Neutrophil (primary cell): Measurements from ENCODE around the gene ENO2.
A peak's percentile ranks its signal among the peaks of the same experiment; 100 is the strongest.
"Not testable (repeated sequence)": the region's sequence is repeated elsewhere in the genome, so short reads cannot be mapped to it uniquely, and the experiment has no call there.

ENCODE experiments used
- H3K27ac ChIP-seq: fragments of 200-600 bp; sonication (generic); 2 replicates; pipeline ENCODE4 v1.5.1; 2016; ENCODE audit warnings: mild to moderate bottlenecking, moderate library complexity
- H3K27me3 ChIP-seq: fragments of 200-600 bp; sonication (generic); 2 replicates; pipeline ENCODE4 v1.6.0; 2016; ENCODE audit warnings: mild to moderate bottlenecking
- H3K36me3 ChIP-seq: fragments of 200-600 bp; sonication (generic); 2 replicates; pipeline ENCODE4 v1.5.1; 2017
- H3K4me1 ChIP-seq, 2 experiments: fragments of 200-600 bp in 1 of 2; sonication (generic) in 1 of 2; 1 replicate in 1 of 2; 2 replicates in 1 of 2; pipeline versions ENCODE4 v1.5.1 to v1.6.1; 2013 to 2016; ENCODE audit warnings: low read depth in 1 of 2, low read length in 1 of 2, mild to moderate bottlenecking in 1 of 2, moderate library complexity in 1 of 2; ENCODE audit not compliant: control insufficient read depth in 1 of 2, insufficient read depth in 1 of 2
- H3K4me3 ChIP-seq, 2 experiments: fragments of 200-600 bp in 1 of 2; sonication (generic) in 1 of 2; 1 replicate in 1 of 2; 2 replicates in 1 of 2; pipeline ENCODE4 v1.5.1; 2013 to 2016; ENCODE audit warnings: low read depth in 1 of 2, low read length in 1 of 2, mild to moderate bottlenecking in 1 of 2, moderate library complexity in 1 of 2
- H3K9me3 ChIP-seq: fragments of 200-600 bp; sonication (generic); 2 replicates; pipeline ENCODE4 v1.5.1; 2016
- TF ChIP-seq, protein P1 (sequence below): fragments of 200-600 bp; sonication (generic); IDR thresholded peaks from 2 replicates; pipeline ENCODE4 v1.5.1; 2016; ENCODE audit warnings: antibody characterized with exemption

ENO2 gene

DNA sequence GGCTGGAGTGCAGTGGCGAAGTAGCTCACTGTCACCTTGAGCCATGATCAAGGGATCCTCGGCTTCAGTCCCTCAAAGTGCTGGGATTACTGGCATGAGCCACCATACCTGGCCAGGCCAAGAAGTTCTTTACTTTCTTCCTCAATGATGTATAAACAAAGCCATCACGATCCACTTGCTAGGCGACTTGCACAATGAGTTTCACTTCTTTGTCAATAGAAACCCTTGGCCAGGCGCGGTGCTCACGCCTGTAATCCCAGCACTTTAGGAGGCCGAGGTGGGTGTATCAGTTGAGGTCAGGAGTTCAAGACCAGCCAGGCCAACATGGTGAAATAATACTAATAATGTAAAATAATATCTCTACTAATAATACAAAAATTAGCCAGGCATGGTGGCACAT is 26.9 kb upstream of the ENO2 start:
- TF ChIP-seq, protein P1, sequence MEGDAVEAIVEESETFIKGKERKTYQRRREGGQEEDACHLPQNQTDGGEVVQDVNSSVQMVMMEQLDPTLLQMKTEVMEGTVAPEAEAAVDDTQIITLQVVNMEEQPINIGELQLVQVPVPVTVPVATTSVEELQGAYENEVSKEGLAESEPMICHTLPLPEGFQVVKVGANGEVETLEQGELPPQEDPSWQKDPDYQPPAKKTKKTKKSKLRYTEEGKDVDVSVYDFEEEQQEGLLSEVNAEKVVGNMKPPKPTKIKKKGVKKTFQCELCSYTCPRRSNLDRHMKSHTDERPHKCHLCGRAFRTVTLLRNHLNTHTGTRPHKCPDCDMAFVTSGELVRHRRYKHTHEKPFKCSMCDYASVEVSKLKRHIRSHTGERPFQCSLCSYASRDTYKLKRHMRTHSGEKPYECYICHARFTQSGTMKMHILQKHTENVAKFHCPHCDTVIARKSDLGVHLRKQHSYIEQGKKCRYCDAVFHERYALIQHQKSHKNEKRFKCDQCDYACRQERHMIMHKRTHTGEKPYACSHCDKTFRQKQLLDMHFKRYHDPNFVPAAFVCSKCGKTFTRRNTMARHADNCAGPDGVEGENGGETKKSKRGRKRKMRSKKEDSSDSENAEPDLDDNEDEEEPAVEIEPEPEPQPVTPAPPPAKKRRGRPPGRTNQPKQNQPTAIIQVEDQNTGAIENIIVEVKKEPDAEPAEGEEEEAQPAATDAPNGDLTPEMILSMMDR = no peak
- no peak overlapping the region for H3K4me3 ChIP-seq
- H3K27me3 ChIP-seq = no peaks in the 10 kb centered on the region
- H3K36me3 ChIP-seq = peaks cover 21% of the 10 kb centered on the region
- peaks cover 36 to 44% of the 10 kb centered on the region in 2 experiments for H3K4me1 ChIP-seq
- peak overlapping the region; percentile 50 for H3K27ac ChIP-seq
- no peaks in the 10 kb centered on the region for H3K9me3 ChIP-seq

DNA sequence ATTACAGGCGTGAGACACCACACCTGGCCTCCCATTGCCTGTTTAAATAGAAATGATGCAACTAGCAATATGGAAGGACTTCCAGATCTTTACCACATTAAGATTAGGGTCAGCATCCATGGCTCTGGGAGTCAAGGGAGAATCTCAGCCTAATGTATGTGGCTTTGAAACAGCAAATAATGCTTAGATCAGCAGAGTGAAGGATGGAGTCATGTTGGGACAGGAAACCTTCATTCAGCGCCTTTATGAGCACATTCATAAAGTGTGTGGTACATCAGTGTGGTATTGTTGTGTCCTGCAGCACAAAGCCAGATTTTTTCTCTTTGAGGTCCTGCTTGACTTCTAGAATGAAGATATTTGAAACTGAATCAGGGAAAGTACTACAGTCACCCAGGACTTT is 26.0 kb upstream of the ENO2 start:
- no peaks in the 10 kb centered on the region for H3K27me3 ChIP-seq
- H3K4me3 ChIP-seq = no peak overlapping the region
- H3K9me3 ChIP-seq = no peaks in the 10 kb centered on the region
- TF ChIP-seq, protein P1 = no peak
- peaks cover 15% of the 10 kb centered on the region for H3K36me3 ChIP-seq
- peaks cover 38 to 44% of the 10 kb centered on the region in 2 experiments for H3K4me1 ChIP-seq
- H3K27ac ChIP-seq = no peak overlapping the region

DNA sequence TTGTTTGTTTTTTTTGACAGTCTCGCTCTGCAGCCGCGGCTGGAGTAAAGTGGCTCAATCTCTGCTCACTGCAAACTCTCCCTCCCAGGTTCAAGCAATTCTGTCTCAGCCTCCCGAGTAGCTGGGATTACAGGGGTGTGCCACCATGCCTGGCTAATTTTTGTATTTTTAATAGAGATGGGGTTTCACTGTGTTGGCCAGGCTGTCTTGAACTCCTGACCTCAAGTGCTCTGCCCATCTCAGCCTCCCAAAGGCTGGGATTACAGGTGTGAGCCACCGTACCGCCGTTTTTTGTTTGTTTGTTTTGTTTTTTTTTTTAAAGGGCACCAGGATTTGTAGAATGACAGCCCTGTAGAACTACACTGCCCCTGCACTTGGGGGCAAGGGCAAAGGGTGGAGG is 25.6 kb upstream of the ENO2 start:
- H3K4me1 ChIP-seq = peaks cover 42 to 48% of the 10 kb centered on the region in 2 experiments
- H3K27ac ChIP-seq, H3K9me3 ChIP-seq, H3K27me3 ChIP-seq, H3K4me3 ChIP-seq: not testable (repeated sequence)
- peaks cover 11% of the 10 kb centered on the region for H3K36me3 ChIP-seq

DNA sequence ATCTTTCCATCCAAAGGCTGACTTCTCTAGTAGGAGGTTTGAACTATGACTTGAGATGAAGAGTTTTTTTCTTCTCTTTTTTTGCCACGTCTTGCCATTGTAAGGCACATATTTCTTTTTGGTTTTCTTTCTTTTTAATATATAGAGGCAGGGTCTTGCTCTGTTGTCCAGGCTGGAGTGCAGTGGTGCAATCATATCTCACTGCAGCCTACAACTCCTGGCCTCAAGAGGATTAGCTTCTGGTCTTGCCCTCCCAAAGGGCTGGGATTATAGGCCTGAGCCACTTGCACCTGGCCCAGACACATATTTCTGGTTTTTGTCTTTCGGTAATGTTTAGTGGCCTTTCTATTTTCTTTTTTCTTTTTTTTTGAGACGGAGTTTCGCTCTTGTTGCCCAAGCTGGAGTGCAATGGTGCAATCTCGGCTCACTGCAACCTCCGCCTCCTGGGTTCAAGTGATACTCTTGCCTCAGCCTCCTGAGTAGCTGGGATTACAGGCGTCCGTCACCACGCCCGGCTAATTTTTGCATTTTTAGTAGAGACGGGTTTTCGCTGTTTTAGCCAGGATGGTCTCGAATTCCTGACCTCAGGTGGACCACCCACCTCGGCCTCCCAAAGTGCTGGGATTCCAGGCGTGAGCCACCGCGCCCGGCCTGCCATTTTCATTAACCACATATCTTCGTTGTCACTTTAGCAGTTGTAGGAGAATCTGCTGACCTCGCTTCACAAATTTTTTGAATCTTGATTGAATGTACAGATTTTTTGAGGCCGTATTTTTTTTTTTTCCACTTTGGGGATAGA is 24.4 kb upstream of the ENO2 start:
- peak overlapping the region; percentile 85 for H3K27ac ChIP-seq

DNA sequence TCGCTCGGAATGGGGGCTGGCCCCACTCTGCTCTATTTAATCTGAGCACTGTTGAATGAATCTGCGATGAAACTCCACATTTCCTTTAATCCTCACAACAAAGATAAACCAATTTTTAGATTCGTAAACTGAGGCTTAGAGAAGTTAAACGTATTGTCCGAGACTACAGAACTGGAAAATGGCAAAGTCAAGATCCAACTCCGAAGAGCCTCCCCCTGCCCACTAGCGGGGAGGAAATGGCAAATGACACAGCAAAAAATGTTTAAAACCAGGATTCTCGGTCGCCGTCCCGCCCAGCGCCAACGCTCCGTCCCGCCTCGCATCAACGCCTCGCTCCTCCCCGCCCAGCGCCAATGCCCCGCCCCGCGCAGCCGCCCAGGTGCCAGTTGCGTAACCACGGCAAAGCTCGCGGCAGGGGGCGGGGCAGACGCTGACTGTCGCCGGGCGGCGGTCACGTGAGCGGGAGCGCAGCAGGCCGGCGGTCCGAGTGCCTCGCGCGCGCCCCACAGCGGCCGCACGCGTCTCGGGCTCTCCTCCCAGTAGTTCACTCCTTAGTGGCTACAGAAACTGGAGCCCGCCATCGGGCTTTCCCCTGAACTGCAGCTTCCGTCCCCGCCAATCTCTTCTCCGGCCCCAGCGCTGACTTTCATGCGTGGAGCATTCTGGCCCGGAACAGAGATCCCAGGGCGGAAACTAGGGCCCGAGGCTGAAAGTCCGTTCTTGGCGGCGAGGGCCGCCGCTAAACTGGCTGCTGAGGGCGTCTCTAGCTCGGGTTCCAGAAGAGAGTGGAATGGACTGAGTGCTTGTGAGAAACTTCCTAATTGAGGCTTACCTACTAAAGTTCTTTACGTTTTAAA is 23.4 kb upstream of the ENO2 start:
- no peaks in the 10 kb centered on the region for H3K9me3 ChIP-seq
- H3K27me3 ChIP-seq = no peaks in the 10 kb centered on the region
- peak overlapping the region; percentile 85 for H3K27ac ChIP-seq
- H3K4me3 ChIP-seq = peak overlapping the region; percentile 59 to 71
- TF ChIP-seq, protein P1 = peak; percentile 97
- H3K36me3 ChIP-seq = no peaks in the 10 kb centered on the region
- H3K4me1 ChIP-seq = peaks cover 52 to 55% of the 10 kb centered on the region in 2 experiments

More for the DNA sequence above, 24.4 kb upstream of the ENO2 start:
- not testable (repeated sequence) for H3K9me3 ChIP-seq, H3K36me3 ChIP-seq, H3K27me3 ChIP-seq
- peaks cover 54 to 59% of the 10 kb centered on the region in 2 experiments for H3K4me1 ChIP-seq
- H3K4me3 ChIP-seq = peak overlapping the region; percentile 59 to 71

GRCh38 chr12:6891646-6892001 is 22.8 kb upstream of the ENO2 start:
- no peaks in the 10 kb centered on the region for H3K36me3 ChIP-seq
- TF ChIP-seq, protein P1 = no peak
- peak overlapping the region; percentile 85 for H3K27ac ChIP-seq
- H3K4me1 ChIP-seq = peaks cover 48 to 53% of the 10 kb centered on the region in 2 experiments
- peak overlapping the region; percentile 59 to 71 for H3K4me3 ChIP-seq
- H3K9me3 ChIP-seq = no peaks in the 10 kb centered on the region
- no peaks in the 10 kb centered on the region for H3K27me3 ChIP-seq

DNA sequence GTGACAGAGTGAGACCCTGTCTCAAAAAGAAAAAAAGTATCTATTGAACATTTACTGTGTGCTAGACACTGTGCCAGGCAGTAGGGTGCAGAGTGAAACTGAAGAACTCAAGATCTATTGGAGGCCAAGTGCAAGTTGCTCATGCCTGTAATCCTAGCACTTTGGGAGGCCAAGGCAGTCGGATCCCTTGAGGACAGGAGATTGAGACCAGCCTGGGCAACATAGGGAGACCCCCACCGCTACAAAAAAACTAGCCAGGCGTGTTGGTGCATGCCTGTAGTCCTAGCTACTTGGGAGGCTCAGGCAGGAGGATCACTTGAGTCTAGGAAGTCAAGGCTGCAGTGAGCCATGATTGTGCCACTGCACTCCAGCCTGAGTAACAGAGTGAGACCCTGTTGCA is 21.7 kb upstream of the ENO2 start:
- H3K4me1 ChIP-seq = peaks cover 42 to 43% of the 10 kb centered on the region in 2 experiments
- not testable (repeated sequence) for H3K27me3 ChIP-seq, H3K9me3 ChIP-seq, H3K4me3 ChIP-seq, H3K27ac ChIP-seq, H3K36me3 ChIP-seq
